GM12878 (cell line): Measurements from ENCODE around the gene MPHOSPH9. TPM values are rescaled to one million over a fixed set of nuclear protein-coding genes. Genes with fewer than 3 reads are reported as not detected.

Experiments used
- CHD4 ChIP-seq: fragments of 200-600 bp; sonication (generic); IDR thresholded peaks from 2 replicates; pipeline ENCODE4 v1.6.1; 2016; ENCODE audit warnings: mild to moderate bottlenecking
- CUX1 ChIP-seq: IDR thresholded peaks from 2 replicates; pipeline ENCODE4 v1.6.1; 2012; ENCODE audit warnings: improper control_type of control experiment, low read depth, low read length; ENCODE audit not compliant: insufficient replicate concordance
- E2F4 ChIP-seq: IDR thresholded peaks from 2 replicates; pipeline ENCODE4 v1.6.1; 2012; ENCODE audit warnings: low read depth, low read length, improper control_type of control experiment
- E2F8 ChIP-seq: fragments of 450-650 bp; IDR thresholded peaks from 2 replicates; pipeline ENCODE4 v1.6.1; 2018; ENCODE audit warnings: mild to moderate bottlenecking, low read depth, moderate library complexity; ENCODE audit not compliant: partially characterized antibody
- E4F1 ChIP-seq: fragments of 450-650 bp; IDR thresholded peaks from 2 replicates; pipeline ENCODE4 v1.6.1; 2018; ENCODE audit warnings: borderline replicate concordance, mild to moderate bottlenecking; ENCODE audit not compliant: partially characterized antibody
- EED ChIP-seq: sonication (generic); IDR thresholded peaks from 2 replicates; pipeline ENCODE4 v1.6.1; 2016; ENCODE audit warnings: antibody characterized with exemption, low read depth
- EZH2 ChIP-seq: IDR thresholded peaks from 2 replicates; pipeline ENCODE4 v1.6.1; 2012; ENCODE audit warnings: low read depth, mild to moderate bottlenecking, control low read depth, inconsistent platforms, low read length, borderline replicate concordance; ENCODE audit not compliant: control insufficient read depth
- HDAC2 ChIP-seq: fragments of 200-600 bp; sonication (generic); IDR thresholded peaks from 2 replicates; pipeline ENCODE4 v1.6.1; 2017
- IKZF1 ChIP-seq: fragments of 450-650 bp; conservative IDR thresholded peaks from 2 replicates; pipeline ENCODE4 v1.6.1; 2017; ENCODE audit warnings: antibody characterized with exemption, mild to moderate bottlenecking
- MEF2B ChIP-seq: fragments of 450-650 bp; IDR thresholded peaks from 2 replicates; pipeline ENCODE4 v1.6.1; 2018; ENCODE audit warnings: mild to moderate bottlenecking, moderate library complexity; ENCODE audit not compliant: partially characterized antibody, poor library complexity, severe bottlenecking
- NFXL1 ChIP-seq: fragments of 450-650 bp; IDR thresholded peaks from 2 replicates; pipeline ENCODE4 v1.6.1; 2017; ENCODE audit warnings: antibody characterized with exemption, mild to moderate bottlenecking, borderline replicate concordance
- NR2C2 ChIP-seq: IDR thresholded peaks from 2 replicates; pipeline ENCODE4 v1.6.1; 2011; ENCODE audit warnings: borderline replicate concordance, low read depth; ENCODE audit not compliant: control insufficient read depth, insufficient read length
- SMAD1 ChIP-seq: fragments of 450-650 bp; IDR thresholded peaks from 2 replicates; pipeline ENCODE4 v1.6.1; 2018; ENCODE audit warnings: mild to moderate bottlenecking, low read depth; ENCODE audit not compliant: partially characterized antibody
- SMC3 ChIP-seq: IDR thresholded peaks from 2 replicates; pipeline ENCODE4 v1.6.1; 2011; ENCODE audit warnings: low read length, improper control_type of control experiment, borderline replicate concordance
- SPI1 ChIP-seq: IDR thresholded peaks from 2 replicates; pipeline ENCODE4 v1.6.1; 2011; ENCODE audit warnings: low read depth, mild to moderate bottlenecking, low read length, moderate library complexity, borderline replicate concordance; ENCODE audit not compliant: insufficient read depth
- USF1 ChIP-seq: IDR thresholded peaks from 2 replicates; pipeline ENCODE4 v1.6.1; 2011; ENCODE audit warnings: borderline replicate concordance, low read depth, mild to moderate bottlenecking, moderate library complexity, mixed read lengths, low read length; ENCODE audit not compliant: insufficient read depth; ENCODE audit errors: extremely low read length
- ZBED1 ChIP-seq: IDR thresholded peaks from 2 replicates; pipeline ENCODE4 v1.6.1; 2016; ENCODE audit warnings: borderline replicate concordance
- polyA plus RNA-seq, 11 experiments: library from polyadenylated mRNA; depleted of rRNA in 4 of 11; unstranded in 6 of 11; stranded (reverse) in 5 of 11; fragments of >200 nt; fragmentation: Nextera tagmentation in 4 of 11; fragmentation: Illumina TruSeq in 1 of 11; extraction: Ambion mirVana in 4 of 11; extraction: Trizol in 1 of 11; gene quantifications; 1 replicate in 1 of 11; 2 replicates in 10 of 11; pipeline versions ENCODE4 v1.2.1 to v1.2.3, GENCODE V29; 2011 to 2016; ENCODE audit warnings: inconsistent platforms in 2 of 11, missing spikeins in 2 of 11, low read depth in 1 of 11
- total RNA-seq, 4 experiments: library from RNA; depleted of rRNA in 3 of 4; stranded (reverse); fragments of >200 nt in 3 of 4; fragmentation: Illumina TruSeq in 1 of 4; extraction: Trizol in 1 of 4; gene quantifications; 2 replicates each; pipeline versions ENCODE4 v1.2.1 to v1.2.3, GENCODE V29; 2013 to 2021

Gene MPHOSPH9
- total and polyA plus RNA-seq, 10 of the 15 experiments (the other 5 are each of a cell fraction or from before 2014, with no cell fraction given), result 11.5 to 72.2 (median 45.7) TPM

GRCh38 chr12:123232472-123232806 is 502 bp downstream of the MPHOSPH9 start (continued):
- no peak for TF ChIP-seq E4F1
- TF ChIP-seq NR2C2, result no peak
- no peak for TF ChIP-seq MEF2B
- no peak for TF ChIP-seq E2F4
- TF ChIP-seq EZH2, result no peak
- no peak for TF ChIP-seq CUX1
- TF ChIP-seq HDAC2, result no peak
- no peak for TF ChIP-seq NFXL1
- TF ChIP-seq E2F8, result no peak
- no peak for TF ChIP-seq CHD4
- TF ChIP-seq SMAD1, result no peak
- peak; percentile 61; the same call in 1 of the 2 replicates for TF ChIP-seq EED
- TF ChIP-seq SPI1, result no peak
- TF ChIP-seq SMC3, result no peak
- no peak for TF ChIP-seq ZBED1
- TF ChIP-seq IKZF1, result peak; percentile 80
- no peak for TF ChIP-seq USF1
